ENCODE measurements around the gene ATMIN. TPM values are rescaled to one million over a fixed set of nuclear protein-coding genes. Genes with fewer than 3 reads are reported as not detected.

Gene ATMIN
- total and polyA plus RNA-seq, 2 of the 13 experiments (the other 11 are each of a cell fraction or from before 2014, with no cell fraction given): 34.6 to 60.4 TPM

DNA sequence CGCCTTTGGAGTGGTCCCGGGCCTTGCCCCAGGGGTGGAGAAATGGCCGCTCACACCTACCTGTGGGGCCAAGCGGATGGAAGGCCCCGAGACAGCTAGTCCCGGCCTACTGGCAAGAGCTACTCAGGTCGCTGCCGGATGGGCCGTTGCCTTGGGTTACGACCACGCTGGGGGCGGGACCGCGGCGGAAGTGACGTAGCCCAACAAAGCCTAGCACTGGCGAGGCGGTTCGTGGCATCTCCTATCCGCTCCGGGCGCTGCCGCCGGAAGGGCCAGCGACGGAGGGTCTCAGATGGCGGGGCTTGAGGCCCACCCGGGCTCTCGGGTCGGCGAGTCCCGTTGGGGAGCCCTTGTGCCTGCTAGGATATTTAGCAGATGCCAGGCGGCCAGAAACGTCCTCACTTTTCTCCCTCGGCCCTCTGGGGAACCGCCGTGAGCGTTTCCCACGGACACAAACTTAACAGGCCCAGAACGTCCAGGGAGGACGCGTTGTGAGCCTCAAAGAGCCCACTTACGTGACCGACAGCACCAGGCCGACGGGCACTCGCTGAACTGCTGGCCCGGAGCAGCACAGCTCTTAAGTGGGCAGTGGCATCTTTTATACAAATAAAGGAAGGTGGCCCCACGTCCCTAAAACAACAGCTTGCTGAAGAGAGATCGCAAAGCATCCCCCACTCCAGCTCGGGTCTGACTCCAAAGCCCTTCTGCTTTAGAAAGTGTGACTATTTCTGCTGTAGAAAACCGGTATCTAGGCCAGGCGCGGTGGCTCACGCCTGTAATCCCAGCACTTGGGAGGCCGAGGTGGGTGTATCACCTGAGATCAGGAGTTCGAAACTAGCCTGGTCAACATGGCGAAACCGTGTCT is 41.7 kb downstream of the ATMIN start, which contains the start of gene C16orf46 (continued):
- TF ChIP-seq, protein P1, sequence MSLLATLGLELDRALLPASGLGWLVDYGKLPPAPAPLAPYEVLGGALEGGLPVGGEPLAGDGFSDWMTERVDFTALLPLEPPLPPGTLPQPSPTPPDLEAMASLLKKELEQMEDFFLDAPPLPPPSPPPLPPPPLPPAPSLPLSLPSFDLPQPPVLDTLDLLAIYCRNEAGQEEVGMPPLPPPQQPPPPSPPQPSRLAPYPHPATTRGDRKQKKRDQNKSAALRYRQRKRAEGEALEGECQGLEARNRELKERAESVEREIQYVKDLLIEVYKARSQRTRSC (CRISPR knock-in tag; IDR thresholded peaks at IDR 0.05; ENCODE audit: low read depth): no peak
- TF ChIP-seq PAXIP1 (CRISPR knock-in tag; conservative IDR thresholded peaks at IDR 0.05) (peak; percentile 57; the same call in 1 of the 2 replicates), MEIS2 (CRISPR knock-in tag; IDR thresholded peaks at IDR 0.05) (peak; percentile 89), ZNF577 (CRISPR knock-in tag; IDR thresholded peaks at IDR 0.05; ENCODE audit: borderline replicate concordance, low read depth) (no peak), RXRA (CRISPR knock-in tag; IDR thresholded peaks at IDR 0.05) (peak; percentile 70; the same call in 1 of the 2 replicates), ZNF678 (CRISPR knock-in tag; IDR thresholded peaks at IDR 0.05) (no peak), NFIC (IDR thresholded peaks at IDR 0.05; ENCODE audit: low read length) (no peak), ZNF232 (CRISPR knock-in tag; IDR thresholded peaks at IDR 0.05; ENCODE audit: borderline replicate concordance) (peak; percentile 95), CHD2 (IDR thresholded peaks at IDR 0.05; ENCODE audit: low read depth, low read length) (no peak), GFI1 (CRISPR knock-in tag; IDR thresholded peaks at IDR 0.05; ENCODE audit: borderline replicate concordance) (no peak), ZMYM2 (CRISPR knock-in tag; IDR thresholded peaks at IDR 0.05) (no peak), PRDM4 (CRISPR knock-in tag; IDR thresholded peaks at IDR 0.05; ENCODE audit: borderline replicate concordance) (no peak)
- TF ChIP-seq, protein P2, sequence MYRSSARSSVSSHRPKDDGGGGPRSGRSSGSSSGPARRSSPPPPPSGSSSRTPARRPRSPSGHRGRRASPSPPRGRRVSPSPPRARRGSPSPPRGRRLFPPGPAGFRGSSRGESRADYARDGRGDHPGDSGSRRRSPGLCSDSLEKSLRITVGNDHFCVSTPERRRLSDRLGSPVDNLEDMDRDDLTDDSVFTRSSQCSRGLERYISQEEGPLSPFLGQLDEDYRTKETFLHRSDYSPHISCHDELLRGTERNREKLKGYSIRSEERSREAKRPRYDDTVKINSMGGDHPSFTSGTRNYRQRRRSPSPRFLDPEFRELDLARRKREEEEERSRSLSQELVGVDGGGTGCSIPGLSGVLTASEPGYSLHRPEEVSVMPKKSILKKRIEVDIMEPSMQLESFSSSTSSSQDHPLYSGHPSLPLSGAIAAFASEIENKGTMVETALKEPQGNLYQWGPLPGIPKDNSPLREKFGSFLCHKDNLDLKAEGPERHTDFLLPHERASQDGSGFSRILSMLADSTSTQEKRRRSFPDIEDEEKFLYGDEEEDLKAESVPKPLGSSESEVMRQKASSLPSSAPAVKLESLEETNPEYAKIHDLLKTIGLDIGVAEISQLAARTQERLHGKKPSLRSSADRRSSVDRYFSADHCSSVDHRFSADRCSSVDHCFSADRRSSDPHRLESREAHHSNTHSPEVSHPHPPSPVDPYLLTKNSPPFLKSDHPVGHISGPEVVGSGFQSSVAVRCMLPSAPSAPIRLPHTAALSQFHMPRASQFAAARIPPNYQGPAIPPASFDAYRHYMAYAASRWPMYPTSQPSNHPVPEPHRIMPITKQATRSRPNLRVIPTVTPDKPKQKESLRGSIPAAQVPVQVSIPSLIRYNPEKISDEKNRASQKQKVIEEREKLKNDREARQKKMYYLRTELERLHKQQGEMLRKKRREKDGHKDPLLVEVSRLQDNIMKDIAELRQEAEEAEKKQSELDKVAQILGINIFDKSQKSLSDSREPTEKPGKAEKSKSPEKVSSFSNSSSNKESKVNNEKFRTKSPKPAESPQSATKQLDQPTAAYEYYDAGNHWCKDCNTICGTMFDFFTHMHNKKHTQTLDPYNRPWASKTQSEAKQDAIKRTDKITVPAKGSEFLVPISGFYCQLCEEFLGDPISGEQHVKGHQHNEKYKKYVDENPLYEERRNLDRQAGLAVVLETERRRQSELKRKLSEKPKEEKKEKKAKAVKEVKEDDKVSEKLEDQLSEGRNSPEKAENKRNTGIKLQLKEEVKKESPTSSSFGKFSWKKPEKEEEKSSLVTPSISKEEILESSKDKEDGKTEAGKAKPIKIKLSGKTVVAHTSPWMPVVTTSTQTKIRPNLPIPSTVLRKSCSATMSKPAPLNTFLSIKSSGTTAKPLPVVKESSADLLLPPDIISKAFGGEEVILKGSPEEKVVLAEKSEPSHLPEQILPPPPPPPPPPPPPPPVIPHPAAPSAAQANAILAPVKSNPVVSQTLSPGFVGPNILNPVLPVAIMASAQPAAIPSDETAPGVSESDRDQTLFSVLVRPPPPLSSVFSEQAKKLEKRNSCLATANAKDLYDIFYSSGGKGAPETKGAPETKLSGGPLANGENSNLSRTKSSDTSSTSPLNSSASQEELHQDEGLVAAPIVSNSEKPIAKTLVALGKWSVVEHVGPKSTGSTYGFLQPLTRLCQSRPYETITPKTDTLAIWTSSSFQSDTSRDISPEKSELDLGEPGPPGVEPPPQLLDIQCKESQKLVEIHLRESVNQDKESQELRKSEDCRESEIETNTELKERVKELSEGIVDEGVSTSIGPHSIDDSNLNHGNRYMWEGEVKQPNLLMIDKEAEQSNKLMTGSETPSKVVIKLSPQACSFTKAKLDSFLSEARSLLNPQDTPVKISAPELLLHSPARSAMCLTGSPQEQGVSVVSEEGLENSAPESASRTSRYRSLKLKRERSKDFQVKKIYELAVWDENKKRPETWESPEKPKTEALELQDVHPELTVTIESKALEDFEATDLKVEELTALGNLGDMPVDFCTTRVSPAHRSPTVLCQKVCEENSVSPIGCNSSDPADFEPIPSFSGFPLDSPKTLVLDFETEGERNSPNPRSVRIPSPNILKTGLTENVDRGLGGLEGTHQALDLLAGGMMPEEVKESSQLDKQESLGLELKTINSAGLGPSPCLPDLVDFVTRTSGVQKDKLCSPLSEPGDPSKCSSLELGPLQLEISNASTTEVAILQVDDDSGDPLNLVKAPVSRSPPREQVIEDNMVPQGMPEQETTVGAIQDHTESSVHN (CRISPR knock-in tag; IDR thresholded peaks at IDR 0.05): peak; percentile 64; the same call in 1 of the 2 replicates
